Activated T-helper 1 cell treated with anti-CD3 and anti-CD28 coated beads, Interleukin-2, amount 50 U/mL, for 16 hours (primary cell): ENCODE data around the gene KITLG.
"Not testable (repeated sequence)": the region's sequence is repeated elsewhere in the genome, so short reads cannot be mapped to it uniquely, and the experiment has no call there.

Source experiments
- DNase-seq, 2 donors: peaks; one replicate each; pipeline ENCODE4 v3.0.0-alpha.2; 2020; ENCODE audit warnings: low read depth in 1 of 2, low spot score in 1 of 2

The KITLG gene

DNA sequence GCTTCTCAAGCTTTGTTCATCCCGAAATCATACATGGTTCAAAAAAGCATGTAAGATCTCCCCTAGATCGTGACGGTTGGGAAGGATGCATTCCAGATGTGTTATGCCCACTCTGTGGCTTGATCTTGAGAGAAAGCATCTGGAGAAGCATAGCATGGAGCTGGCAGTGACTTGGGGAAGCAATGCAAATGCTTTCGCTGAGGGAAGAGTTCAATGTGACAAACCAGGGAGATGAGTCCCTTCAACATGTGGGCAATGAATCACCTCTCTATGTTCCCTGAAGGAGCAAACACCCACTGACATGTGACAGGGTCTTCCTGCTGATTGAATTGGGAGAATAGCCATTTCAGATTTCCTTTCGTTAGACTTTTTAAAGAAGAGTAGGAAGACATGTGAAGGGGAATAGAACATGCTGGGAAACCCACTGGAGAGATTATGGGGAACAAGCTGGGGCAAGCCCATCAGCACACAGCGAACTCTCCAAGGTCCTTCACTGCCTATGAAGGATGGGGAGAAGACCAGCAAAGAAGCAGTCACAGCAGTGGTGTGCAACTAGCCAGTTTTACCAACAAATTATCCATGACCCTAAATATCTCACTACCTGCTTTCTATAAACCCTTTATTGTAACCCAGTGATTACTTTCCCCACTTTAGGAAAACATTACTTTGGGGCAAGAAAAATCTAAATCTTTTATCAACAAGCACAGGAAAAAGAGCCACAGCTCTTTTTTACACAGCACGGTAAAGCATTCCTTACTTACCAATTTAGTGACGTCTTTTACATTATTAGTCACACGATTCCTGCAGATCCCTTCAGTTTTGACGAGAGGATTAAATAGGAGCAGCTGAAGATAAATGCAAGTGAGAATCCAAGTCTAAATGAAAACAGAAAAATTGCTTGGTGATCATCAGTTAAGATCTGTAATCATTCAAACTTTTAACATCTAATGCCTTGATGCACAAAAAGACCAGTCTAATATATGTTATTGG lies 35.0 kb downstream of the KITLG start:
- DNase-seq = no peak

DNA sequence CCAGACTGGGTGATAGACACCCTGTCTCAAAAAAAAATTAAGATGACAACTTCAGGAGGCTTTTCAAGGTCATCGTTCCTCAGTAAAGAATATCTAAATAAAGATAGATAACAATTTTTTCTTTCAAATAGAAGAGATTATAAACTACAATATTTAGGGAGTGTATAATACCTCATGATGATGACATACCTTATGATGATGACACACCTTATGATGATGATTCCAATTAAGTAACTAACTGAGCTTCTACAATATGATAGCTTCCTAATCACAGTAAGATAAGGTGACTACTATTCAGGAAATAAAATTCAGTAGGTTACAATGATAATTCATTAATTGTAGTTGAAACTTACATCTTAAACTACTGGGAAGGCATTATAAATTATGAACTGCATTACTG lies 40.4 kb downstream of the KITLG start:
- DNase-seq = no peak

DNA sequence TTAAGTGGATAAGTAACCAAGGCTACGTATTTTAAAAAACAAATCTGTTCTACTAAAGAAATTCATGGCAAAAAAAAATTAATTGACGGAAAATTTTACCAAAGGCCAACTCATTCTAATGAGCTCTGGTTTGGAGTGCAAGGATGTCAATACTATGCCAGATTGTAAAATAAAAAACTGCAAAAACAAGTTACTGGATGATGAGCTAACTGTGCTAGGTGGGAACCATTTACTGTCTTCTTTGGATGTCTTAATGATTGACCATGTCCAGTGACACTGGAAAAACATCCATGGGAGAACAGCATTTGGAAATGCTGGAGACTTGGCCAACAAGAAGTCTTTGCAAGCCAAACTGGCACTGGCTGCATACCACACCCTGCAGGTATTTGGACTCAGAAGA lies 41.6 kb downstream of the KITLG start:
- DNase-seq = no peak

DNA sequence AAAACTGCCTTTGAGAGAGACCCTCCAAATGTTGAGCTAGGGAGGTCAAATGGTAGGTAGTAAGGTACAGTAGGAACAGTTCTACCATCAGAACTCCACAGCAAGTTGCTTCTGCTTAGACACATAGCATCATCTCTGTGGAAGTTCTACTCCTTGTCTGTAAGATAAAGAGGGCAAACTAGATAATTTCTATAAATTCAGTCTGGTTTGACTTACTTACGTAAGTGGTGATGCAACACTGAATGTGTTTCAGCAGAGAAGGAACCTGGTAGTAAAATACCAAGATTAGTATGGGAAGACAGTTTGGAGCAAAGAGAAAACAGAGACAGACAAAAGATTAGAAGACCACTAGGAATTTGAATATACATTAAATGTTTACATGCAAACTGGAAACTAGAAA lies 42.0 kb downstream of the KITLG start:
- no peak for DNase-seq

DNA sequence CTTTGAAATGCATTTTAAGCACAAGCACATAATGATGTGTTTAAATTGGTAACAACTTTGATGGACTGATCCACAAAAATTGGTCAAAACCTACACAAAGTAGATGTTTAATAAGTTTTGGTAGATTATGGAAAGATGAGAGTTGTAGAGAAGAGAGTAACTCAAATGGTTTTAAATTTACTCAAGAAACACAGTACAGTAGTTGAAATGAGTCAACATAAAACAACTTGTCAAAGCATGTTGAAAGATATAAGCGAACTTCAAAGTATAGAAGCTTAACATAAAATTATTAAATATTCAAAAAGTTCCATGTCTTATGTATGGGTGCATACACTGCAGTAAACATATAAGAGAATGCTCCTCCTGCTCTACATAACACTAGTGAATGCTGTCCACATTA lies 49.4 kb downstream of the KITLG start:
- no peak for DNase-seq

DNA sequence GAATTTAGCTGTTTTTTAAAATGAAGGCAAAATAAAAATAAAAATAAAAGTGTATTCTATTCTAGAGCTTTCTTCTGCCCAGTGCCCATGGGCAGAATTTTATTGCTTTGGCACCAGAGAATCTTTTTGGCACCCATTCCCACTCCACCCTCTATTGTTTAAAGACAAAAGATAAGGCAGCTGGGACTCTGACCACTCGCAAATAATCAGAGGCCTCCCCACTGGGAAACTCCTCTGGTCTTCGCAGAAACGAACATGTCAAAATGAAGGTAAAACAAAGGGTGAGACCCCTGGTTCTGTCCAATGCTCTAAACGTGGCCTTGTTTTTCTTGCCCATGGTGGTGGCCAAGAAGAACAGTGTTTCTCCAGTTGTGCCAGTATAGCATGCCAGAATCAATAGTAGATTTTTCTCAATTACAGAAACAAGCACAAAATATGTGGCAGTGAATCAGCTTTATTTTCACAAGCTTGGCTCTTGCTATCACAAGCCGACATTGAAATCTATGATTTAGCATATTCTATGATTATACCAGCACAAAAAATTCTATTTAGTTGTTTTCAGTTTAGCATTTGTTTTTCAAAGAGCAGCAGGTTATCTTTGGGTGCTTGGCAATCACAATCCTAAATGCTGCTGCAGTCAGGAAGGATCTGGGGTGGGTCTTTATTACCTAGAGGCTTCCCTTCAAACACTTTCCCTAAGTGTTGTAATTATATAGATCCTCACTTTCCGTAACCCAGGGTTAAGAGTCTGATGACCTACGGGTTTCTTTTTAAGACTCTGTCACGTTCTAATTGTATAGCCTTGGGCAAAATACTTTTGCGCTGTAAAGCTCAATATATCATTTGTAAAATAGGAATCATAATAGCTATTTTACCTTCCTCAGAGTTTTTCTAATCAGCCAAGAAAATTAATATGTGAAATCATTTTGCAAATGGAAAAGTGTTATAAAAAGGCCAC lies 50.5 kb downstream of the KITLG start:
- no peak for DNase-seq

DNA sequence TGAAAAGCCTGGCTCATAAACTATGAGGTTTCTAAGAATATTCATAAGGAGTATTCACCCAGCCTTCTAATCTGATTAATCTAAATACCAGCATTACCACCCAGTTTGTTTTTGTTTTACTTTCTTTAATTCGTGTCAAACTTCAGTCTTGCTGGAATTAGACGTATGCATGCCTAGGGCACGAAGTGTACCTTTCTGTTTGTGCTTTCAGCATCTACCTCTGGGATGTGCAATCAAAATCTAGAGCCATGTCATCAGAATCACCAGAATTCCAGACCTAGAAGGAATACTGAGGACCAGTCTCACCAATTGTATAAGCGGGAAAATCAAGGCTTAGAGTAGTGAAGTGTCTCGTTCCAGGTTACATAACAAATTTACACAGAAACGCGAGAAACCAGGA lies 57.3 kb downstream of the KITLG start:
- no peak for DNase-seq

DNA sequence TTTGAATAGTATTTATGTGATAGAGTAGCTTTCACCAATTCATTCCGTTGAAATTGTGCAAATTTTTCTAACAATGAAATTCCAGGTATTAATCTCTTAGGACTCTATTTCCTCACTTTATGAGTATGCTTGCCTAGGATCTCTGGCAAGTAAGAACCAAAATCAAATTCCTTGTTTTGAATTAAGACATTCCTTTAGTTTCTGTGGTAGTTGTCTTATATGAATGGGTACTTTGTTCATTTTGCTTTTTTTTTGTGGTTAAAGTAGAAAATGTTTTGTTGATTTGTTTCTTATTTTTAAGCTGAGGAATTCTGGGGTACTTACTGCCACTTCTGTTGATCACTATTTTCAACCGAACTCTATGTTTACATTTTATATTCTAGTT lies 59.8 kb downstream of the KITLG start:
- DNase-seq = no peak

DNA sequence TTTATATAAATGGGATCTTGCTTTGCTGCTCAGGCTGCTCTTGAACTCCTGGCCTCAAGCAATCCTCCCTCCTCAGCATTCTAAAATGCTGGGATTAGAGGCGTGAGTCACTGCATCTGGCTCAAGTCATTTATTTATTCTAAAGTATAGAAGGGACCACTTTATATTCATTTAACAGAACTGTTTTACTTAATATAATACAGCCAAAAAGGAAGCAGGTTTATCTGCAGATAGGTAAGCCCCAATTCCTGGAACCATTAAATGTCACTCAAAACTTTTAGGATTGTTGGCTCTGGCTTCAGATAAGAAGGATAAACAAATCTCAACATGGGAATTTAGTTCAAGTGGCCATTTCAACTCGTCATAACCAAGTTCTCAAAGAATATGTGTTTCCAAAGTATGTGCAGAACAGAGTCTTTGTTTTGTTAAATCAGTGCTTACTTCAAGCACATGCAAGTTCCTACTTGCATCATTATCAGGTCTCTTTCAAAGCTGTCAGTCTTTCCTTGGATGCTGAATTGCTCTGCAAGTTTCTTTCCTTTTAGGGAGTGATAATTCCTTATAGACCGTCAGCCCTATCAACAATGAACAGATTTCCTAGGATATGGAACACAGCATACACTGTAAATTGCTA lies 60.4 kb downstream of the KITLG start:
- DNase-seq = no peak

DNA sequence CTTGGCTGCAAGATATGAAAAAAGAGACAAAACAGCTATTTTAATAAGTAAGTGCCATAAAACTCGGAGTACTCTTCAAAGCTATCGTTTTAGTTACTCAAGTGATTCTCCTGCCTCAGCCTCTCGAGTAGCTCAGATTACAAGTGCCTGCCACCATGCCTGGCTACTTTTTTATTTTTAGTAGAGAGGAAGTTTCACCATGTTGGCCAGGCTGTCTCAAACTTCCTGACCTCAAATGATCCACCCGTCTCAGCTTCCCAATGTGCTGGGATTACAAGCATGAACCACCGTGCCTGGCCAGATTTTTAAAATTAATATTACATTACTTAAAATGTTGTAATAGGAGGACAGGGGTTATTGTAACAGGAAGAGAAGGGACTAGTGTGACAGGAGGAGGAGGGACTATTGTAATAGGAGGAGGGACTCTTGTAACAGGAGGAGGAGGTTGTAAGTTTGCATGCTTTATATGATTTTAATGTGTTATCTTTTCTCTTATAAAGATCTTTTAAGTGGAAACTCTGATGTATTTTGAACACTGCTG lies 61.3 kb downstream of the KITLG start:
- no peak for DNase-seq

DNA sequence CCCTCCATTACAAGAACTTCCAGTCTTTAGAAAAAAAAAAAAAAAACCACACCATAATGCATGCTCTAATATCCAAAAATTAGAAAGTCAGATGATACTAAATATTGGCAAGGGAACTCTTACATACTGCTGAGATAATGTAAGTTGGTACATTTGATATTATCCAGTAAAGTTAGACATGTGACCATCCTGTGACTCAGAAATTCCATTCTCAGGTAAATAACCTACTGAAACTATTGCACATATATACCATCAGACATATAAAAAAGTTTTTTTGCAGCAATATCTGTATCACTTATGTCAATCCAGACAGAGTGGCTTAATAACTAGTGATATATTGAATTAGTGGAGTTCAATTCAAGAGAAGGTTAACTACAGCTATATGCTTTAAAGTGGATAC lies 63.5 kb downstream of the KITLG start:
- DNase-seq = no peak

DNA sequence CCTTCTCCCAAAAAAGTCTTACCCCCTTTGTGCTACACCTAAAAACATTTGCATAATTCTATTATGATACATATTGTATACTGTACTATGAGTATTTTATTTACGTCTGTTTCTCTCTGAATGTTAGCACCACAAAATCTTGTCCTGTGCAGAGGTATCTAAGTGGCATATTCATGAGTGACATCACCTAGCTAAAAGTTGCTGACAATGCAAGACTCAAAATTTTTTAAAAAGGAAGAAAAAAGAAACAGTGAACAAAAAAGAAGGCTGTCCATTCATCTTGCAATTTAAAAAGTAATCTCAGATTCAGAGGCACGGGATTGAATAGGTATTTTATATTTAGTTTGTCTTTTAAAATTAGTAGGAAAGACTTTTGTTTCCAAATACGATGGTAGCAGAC lies 69.4 kb downstream of the KITLG start:
- no peak for DNase-seq

DNA sequence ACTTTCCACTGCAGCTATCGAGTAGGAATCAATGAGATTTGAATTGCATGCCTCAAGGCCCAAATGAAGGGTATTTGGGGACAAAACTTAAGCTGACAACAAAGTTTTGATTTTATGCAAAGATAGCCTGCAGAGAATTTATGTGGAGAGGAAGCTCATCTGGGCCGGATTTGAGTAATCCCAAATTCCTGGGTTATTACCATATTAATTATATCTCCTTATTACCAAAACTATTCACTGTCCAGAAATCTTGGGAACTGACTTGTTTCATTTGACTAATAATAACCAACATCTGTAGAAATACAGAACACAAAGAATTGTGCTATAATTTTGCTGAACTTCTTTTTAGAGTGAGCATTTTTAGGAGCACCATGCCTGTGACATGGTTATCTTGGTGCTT lies 70.4 kb downstream of the KITLG start:
- DNase-seq = no peak

DNA sequence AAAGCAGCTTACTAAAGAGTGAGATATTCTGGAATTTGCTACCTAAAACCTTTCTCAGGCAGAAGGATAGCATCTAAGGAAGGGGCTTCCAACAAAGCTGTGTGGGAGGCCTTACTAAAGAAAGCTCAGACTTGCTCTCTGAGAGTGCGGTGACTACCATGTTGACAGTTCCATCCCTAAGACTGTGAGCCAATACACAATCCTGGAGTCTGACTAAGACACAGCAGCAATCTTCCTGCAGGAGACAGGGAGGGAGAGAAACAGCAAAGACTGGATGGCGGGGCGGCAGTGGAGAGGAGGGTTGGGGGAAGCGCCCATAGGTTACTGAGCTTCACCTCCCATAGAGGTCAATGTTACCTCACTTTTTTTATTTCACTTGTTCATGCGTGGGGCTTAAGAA lies 70.9 kb downstream of the KITLG start:
- DNase-seq = no peak

DNA sequence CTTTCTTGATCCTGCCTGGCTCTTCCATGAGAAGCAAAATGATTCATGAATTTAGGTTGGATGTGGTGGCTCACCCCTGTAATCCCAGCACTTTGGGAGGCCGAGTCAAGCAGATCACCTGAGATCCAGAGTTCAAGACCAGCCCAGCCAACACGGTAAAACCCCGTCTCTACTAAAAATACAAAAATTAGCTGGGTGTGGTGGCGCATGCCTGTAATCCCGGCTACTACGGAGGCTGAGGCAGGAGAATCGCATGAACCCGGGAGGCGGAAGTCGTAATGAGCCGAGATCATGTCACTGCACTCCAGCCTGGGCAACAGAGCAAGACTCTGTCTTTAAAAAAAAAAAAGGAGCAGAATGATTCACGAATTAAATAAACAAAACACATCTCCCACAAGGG lies 72.4 kb downstream of the KITLG start:
- not testable (repeated sequence) for DNase-seq

DNA sequence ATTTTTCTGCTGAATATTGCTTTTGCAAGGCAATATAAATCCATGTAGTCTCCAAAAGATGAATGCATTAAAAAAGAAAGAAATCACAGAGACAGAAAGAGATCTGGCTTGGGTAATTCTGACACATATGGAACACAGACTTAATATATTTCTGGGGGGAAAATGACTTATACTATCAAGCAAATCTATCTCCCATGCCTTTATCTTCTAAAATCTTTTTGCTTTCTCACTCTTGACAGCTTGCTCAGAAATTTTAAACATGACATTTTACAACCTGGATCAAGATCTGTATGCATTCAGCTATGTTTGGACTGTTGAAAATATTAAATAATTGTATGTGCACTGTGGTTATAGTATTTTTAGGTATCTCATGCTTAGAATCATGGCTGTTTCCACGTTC lies 73.0 kb downstream of the KITLG start:
- DNase-seq = no peak

DNA sequence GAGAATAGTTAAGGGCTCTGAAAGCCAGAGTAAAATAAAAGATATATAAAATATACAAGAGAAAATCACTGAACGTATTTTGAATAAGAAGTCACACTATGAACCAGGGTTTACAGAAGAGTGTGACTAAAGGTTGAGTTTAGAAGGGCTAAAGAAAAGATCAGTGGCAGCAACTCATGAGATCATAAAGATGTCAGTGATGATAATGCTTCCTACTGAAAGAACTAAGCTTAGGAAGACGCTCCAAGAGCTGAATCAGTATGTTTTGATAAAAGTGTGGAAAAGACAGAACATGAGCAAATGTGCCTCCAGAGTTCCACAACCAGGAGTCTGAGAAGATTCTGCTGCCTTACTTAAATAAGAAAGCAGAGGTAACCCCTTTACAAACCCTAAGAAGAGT lies 74.6 kb downstream of the KITLG start:
- no peak for DNase-seq

DNA sequence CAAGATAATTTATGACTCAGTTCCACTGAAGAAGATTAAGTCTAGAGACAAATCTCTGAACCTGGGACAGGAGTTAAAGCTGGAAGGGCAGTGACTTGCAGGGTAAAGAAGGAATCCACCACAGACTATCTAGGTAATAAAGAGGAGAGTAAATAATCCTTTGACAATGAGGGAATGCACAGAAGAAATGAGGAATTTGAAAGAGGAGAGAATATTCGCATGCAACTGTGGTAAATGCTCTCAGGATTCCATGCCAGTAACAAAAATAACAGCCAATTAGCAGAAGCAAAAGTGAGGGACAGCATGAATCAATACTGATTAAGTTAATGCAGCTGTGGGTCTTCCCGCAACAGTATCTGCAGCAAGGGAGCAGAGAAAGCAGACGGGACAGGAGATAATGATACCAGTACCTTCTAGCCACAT lies 77.0 kb downstream of the KITLG start:
- no peak for DNase-seq

DNA sequence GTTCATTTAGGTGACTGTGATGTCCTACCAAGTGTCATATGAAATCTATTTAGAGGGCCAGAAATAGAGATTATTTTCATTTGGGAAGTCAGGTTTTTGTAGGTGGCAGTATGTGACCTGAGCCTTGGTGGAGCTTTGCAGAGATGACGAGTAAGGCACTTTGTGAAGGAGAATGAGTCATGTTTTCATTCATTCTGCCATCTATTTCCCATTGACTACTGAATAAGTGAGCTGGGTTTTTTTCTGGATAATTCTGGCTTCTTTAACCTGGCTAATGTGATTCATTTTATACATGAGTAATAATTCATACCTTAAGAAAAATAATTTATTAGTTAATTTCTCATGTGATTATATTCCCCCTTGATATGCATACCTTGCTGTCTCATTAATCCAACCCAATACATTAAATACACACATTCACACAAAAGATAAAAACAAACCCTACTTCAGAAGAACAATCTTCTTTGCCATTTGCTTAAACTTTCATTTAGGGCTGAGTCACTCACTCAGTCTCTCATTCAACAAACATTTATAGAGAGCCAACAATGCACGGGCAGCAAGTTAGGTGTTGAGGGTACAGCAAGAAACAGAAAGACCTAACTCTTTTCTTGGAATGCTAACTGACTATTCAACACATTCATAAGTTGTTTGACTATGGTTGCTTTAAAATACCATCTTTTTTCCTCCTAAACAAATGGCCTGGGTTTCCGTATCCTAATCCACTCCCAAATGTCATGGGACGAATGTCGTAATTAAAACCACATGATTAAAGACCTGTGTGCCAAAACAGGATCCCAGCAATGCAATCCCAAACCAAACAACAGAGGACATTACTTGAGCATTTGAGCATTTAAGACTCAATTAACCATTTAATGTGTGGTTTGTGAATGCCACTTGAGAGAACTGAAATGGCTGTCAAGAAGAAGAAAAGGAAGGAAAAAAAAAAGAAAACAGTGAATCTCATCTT lies 78.0 kb downstream of the KITLG start:
- DNase-seq = no peak

DNA sequence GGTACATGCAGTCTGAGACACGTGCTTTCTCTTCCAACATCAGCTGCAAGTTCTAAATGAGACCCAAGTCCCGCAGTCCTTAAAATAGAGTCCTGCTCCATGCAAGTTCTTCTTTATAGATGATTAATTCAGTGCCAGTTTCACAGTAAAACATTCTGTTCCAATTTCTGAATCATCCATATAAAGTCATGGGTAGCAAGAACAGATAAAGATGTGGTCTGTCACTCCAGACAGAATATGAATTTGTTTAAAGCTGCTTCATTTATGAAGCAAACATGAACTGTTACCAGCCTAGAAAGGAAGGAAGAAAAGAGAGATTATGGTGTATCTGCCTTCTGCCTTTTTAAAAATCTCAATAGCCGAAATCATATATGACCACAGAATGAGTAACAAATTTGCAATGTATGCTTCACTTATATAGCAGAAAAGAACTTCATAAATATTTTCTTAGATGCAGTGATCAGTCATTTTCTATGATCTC lies 83.3 kb downstream of the KITLG start:
- no peak for DNase-seq
